NK-92 treated with Interleukin-12 subunit alpha and Interleukin-12 subunit beta, amount 100 ng/mL, for 24 hours (cell line): Measurements from ENCODE around the gene GALR3.

Experiments
- DNase-seq: peaks from one replicate; lab custom pipeline; 2025; lab: John Stamatoyannopoulos, UW

Gene GALR3

DNA sequence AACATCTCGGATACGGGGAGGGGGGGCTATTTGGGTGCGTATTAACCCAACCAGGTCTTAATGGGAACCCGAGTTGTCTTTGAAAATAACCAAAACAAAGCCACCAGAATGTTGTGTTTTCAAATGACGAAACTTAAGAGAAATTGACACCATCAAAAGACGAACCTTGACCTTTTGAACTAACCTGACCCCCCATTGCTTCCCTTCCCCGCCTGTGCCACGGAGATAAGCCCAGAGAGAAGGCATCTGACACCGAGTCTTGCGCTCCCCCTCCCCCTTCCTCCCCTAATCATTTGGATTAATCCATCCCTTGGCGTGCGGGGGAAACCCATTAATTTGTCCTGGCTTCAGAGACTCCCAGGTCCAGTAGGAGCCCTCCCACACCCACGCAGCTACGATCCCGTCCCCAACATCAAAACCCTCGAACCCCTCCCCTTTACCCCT is 20.0 kb upstream of the GALR3 start:
- no peak for DNase-seq

DNA sequence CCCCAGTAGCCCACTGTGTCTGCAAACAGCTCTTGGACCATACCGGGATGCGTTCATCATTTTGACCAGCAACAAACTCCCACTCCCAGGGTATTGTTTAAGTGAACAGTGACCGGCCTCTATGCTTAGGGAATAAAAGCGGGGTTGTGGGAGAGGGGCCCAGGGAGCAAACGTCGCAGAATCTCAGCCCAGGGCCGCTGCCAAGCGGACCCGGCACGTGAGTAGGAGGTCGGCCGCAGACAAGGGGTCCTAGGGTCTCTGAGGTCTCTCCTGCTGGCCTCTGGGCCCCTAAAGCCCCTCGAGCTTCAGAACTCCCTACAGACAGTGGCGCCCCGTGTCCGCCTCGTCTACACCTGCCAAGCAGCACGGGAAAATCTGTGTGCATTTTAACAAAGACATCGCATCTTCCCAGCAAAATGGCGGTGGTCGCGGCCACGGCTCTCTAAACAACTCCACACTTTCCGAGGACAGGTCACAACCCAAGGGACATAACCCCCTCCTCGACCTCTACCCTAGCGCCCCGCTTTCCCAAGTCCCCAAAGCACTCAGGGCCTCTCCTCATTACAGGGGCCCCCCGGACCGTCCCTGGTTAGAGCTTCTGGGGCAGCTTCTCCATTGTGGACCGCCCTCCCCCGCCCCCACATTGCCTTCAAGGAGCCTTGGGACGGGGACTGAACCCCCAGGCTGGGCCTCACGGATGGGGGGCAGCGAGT is 19.4 kb upstream of the GALR3 start:
- no peak for DNase-seq

DNA sequence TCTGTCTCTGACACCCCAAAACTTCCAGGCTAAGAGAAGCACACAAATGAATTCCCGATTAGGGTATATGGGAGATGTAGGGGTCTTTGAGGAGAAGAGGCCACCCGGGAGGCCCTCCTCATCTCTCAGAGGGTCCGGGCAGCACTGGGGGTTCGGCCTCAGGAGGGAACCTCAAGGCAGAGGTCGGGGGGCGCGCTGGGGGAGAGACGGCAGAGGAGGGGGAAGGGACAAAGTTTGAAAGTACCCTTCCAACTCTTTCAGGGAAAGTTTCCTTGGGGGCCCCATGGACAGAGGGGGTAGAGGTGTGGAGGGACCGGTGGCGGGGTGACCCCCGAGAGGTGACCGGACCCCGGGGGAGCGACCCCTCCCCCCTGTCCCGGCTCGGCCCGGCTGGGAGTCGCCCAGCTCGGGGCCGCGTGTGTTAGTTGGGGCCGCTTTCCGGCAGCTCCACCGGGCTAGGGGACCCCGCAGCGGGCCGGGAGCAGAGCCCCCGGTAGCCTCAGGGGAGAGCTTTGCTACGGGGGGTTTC is 18.8 kb upstream of the GALR3 start:
- no peak for DNase-seq

DNA sequence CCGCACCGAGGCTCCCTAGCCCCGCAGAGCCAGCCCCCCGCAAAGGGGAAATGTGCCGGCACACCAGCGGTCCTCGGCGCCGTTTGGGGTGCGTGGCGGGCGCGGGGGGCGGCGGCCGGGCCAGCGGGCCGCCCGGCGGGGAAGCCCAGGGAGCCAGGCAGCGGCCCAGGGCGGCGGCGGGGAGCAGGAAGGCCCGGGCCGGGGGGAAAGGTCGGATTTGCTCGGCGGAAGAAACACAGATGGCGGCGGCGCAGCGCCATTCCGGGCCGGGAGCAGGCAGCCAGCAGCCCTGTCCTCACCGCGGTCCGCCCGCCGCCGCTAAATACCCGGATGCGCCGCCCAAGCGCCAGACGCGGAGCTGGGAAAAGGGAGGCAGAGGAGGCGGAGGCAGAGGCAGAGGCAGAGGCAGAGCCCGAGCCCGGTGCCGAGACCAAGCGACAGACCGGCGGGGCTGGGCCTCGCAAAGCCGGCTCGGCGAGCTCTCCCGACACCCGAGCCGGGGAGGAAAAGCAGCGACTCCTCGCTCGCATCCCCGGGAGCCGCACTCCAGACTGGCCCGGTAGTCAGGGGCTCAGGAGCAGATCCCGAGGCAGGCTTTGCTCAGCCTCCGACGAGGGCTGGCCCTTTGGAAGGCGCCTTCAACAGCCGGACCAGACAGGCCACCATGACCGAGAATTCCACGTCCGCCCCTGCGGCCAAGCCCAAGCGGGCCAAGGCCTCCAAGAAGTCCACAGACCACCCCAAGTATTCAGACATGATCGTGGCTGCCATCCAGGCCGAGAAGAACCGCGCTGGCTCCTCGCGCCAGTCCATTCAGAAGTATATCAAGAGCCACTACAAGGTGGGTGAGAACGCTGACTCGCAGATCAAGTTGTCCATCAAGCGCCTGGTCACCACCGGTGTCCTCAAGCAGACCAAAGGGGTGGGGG is 18.0 kb upstream of the GALR3 start:
- DNase-seq: no peak

DNA sequence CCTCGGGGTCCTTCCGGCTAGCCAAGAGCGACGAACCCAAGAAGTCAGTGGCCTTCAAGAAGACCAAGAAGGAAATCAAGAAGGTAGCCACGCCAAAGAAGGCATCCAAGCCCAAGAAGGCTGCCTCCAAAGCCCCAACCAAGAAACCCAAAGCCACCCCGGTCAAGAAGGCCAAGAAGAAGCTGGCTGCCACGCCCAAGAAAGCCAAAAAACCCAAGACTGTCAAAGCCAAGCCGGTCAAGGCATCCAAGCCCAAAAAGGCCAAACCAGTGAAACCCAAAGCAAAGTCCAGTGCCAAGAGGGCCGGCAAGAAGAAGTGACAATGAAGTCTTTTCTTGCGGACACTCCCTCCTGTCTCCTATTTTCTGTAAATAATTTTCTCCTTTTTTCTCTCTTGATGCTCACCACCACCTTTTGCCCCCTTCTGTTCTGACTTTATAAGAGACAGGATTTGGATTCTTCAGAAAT is 17.3 kb upstream of the GALR3 start:
- no peak for DNase-seq

DNA sequence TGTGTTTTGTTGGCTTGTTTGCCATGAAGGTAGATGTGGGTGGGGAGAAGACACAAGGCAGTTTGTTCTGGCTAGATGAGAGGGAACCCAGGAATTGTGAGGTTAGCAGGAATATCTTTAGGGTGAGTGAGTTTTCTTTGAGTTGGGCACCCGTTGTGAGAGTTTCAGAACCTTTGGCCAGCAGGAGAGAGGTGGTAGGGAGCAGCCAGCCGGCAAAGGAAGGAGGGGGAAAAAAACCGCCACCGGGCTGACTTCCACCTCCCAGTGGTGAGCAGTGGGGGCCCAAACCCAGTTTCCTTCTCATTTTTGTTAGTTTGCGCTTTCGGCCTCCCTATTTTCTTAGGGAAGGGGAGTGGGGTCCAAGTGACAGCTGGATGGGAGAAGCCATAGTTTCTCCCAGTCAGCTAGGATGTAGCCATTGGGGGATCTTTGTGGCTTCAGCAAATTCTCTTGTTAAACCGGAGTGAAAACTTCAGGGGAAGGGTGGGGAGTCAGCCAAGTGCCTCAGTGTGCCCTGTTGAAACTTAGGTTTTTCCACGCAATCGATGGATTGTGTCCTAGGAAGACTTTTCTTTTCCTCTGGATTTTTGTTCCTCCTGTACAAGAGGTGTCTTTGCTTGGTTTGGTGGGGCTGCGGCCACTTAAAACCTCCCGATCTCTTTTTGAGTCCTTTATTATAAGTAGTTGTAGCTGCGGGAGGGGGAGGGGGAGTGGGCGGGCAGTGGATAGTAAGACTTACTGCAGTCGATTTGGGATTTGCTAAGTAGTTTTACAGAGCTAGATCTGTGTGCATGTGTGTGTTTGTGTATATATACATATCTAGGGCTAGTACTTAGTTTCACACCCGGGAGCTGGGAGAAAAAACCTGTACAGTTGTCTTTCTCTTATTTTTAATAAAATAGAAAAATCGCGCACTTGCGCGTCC is 16.5 kb upstream of the GALR3 start:
- no peak for DNase-seq

DNA sequence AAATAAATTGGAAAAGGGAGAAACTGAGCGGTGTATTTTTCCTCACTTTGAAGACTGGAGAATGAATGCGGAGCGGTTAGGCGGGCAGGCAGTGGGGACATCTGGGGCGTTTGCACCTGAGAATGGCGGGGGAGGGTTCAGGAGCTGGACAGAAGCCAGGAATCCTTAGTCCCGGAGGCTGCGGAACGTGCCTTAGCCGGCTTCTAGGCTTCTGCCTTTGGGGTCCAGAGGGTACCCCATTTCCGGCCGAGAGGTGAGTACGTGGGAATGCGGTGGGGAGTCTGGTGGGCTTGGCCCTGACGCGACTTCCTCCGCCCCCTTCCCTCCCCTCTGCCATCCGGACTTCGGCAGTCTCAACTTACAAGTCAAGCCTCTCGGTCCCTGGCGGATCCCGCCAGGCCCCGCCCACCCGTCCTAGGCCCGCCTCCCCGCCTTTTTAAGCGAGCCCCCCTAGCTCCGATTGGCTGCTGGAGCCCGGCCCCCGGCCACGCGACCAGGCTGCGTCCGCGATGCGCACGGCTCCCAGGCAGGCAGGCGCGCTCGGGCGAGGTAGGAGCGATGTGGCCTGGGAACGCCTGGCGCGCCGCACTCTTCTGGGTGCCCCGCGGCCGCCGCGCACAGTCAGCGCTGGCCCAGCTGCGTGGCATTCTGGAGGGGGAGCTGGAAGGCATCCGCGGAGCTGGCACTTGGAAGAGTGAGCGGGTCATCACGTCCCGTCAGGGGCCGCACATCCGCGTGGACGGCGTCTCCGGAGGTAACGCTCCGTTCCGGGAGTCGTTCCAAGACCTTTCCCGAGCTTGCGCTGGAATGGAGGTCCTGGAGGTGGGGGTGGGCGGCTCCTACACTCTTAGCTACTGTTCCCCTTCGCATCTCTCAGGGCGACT is 15.5 kb upstream of the GALR3 start, which contains the start of gene GCAT:
TSS of gene GCAT (plus strand) at position 525 of the 884 bp plus-strand sequence. CDS start at position 559, 34 bp downstream.
- DNase-seq: peak; percentile 77

DNA sequence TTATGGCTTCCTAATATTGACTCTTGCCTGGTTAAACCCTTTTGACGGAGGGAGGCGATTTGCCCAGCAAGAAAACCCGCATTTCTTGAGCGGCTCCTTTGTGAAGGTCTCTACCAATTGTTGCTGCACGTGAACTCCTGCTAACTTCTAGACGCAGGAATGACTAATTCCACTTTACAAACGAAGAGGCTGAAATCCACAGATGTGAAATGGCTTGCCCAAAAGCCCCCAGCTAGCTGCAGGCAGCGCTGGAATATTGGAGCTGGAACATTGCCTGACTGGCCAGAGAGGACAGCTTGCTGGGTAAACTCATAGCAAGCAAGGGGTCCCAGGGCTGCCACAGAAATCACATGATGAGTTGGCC is 14.9 kb upstream of the GALR3 start:
- DNase-seq: no peak

DNA sequence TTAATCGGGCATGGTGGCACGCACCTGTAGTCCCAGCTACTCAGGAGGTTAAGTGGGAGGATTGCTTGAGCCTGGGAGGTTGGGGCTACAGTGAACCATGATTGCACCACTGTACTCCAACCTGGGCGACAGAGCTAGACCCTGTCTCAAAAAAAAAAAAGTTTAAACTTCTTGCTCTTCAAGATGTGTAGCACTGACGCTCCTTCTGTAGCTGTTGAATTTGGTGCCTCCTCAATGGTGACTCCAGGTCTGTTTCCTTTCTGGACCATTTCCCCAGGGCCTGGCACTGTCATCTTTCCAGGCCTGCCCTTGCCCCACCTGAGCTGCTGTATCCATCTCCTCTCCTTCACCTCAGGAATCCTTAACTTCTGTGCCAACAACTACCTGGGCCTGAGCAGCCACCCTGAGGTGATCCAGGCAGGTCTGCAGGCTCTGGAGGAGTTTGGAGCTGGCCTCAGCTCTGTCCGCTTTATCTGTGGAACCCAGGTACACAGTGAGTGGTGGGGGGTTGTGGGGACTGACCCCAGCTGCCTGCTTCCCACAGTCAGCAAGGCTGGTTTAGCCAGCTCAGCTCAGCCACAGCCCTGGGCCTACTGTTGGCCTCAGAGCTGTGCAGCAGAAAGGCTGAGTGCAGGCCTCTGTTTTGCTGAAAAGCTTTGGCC is 13.4 kb upstream of the GALR3 start:
- DNase-seq: no peak

DNA sequence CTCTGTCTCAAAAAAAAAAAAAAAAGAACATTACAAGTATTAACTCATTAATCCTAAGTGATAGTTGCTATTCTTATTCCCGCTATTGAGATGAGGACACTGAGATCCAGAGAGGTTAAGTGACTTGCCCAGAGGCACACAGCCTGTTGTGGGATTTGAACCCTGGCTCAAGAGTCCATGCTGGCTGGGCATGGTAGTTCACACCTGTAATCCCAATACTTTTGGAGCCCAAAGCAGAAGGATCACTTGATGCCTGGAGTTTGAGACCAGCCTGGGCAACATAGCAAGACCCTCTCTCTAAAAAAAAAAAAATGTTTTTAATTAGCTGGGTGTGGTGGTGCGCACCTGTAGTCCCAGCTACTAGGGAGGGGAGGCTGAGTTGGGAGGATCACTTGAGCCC is 11.3 kb upstream of the GALR3 start:
- no peak for DNase-seq

DNA sequence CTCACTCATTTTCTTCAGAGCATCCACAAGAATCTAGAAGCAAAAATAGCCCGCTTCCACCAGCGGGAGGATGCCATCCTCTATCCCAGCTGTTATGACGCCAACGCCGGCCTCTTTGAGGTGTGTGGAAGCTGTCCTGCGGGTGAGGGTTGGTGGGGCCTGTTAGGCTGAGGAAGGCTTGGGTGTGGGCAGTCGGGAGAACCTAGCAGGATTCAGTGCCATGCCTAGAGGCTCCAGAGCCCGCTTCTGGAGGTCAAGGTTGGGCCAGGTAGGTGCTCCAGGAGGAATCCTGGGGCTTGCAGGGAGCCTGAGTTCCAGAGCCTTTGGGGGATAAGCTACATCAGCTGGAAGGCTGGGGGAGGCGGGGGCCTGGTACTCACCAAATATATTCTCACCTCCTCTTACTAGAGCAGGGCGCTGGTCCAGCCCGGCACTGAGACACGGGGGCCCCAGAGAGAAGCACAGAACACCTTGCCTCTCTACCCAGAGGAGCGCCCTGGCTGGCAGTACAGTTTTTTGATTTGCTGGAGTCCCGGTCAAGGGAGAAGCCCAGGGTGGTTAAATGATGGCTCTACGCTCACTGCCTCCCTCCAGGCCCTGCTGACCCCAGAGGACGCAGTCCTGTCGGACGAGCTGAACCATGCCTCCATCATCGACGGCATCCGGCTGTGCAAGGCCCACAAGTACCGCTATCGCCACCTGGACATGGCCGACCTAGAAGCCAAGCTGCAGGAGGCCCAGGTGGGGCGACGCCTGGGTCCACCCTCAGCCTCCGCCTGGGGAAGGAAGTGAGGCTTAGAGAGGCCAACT is 10.1 kb upstream of the GALR3 start:
- no peak for DNase-seq

DNA sequence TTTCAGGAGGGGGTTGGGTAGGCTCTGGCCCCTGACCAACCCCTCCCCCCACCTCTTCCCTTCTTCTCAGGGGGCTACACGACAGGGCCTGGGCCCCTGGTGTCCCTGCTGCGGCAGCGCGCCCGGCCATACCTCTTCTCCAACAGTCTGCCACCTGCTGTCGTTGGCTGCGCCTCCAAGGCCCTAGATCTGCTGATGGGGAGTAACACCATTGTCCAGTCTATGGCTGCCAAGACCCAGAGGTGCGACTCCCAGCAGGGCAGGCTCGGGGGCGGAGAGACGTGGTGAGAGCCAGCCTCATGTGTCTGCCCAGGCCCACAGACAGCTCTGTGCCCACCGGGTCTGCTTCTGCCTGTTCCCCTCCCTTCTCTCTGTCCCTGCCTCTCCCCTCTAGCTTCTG is 7.6 kb upstream of the GALR3 start:
- no peak for DNase-seq

DNA sequence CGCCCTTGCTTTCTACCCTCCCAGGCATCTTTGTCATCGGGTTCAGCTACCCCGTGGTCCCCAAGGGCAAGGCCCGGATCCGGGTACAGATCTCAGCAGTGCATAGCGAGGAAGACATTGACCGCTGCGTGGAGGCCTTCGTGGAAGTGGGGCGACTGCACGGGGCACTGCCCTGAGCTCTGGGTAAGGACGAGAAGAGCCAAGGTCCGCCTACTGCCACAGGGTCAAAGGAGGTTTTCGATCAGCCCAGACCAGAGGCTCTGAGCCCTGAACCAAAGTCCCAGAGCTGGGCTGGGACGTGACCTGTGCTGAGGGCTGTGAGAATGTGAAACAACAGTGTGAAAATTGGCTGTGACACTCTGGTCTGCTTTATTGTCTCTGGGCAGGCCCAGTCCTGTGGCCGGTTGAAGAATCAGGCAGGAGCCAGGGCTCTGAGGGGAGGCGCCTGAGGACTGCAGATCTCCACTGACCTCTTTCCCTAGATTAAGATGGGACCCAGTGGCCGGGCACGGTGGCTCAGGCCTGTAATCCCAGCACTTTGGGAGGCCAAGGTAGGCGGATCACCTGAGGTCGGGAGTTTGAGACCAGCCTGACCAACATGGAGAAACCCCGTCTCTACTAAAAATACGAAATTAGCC is 6.5 kb upstream of the GALR3 start:
- DNase-seq: no peak

DNA sequence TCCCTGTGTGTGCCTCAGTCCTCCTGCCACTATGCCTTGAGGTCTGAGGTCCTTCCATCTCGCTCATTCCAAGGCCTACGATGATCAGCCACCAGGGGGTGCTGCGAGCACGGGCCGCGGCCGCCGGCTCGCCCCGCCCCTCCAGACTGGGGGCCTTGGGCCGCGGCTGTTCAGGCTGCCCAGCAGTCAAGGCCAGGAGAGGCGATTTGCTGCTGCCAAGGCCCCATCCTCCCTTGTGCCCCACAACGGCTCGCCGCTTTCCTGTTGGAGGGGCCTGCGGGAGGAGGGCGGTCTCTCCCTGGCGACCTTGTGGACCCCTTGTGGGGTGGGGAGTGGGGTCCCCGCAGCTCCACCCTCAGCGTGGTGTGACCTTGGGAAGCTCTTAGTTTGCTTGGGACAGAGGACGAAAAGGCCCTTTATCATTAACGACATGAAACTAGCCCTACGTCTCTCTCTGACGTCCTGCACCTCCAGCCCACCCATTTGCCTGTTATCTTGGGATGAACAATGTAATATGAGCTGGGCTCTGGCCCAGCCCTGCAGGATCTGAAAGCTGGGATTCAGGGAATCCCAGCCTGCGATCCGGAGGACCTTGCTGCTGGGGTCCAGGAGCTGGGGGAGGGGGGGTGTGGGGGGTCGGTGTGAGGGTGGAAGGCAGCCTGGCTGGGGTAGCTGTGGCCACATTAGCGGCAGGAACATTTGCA is 5.3 kb upstream of the GALR3 start:
- peak; percentile 26 for DNase-seq

DNA sequence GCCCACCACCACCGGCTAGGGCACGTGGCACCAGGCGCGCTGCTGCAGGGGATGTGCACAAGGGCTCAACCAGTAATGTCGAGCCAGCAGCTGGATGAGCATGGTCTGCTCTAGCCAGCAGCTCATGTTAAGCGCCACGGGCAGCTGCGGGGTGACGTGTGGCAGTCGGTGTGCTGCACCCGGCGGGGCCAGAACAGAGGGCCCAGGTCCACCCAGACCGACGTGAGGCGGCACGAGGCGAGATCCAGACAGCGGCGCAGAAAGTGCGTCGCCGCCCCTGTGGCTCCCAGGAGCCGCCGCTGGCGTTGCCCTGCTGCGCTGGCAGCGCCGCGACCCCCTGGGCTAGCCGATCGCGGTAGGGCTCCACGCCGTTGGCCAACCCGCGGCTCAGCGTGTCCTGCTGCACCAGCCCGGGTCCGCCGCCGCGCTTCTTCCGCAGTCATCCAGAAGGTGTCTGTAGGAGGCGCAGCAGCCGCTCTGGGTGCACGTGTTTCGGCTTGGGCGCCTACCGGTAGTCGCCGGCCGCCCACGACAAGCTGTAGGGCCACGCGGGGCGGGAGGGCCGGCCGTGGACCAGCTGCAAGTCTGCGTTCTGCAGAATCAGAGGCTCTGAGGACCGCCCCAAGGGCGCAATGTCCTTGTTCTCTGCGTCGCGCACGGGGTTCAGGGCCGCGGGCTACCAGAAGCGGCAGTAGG is 4.6 kb upstream of the GALR3 start:
- DNase-seq: no peak

DNA sequence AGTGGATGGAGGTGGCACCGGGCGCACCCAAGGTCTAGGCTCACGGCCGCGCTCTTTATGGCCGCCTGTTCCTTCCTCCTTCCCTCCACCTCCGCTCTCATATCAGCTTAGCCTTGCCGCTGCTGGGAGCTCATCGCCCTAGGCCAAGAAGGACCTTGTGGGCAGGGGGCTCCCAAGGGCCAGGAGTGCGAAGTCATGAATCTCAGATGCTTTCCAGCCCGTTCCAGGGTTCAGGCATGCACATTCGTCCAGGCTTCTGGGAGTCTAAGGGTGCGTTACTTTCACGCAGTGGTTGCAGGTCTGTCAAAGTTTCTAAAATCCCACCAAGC is 4.1 kb upstream of the GALR3 start:
- no peak for DNase-seq

DNA sequence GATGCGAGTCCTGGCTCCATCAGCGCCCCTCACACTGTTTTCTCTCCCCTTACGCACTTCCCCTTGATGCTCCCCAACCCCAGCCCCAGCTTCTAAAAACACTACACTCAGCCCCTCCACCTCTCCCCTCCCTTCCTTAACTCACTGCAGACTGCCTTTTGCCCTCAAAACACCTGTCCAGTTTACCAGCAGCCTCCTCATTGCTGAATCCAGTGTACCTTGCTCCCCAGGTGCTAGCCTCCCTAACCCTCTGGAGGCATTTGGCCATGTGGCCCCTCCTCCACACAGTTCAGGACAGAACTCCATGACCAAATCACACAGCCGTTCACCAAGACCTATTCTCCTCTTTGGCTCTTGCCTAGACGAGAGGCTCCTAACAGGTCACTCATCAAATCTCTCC is 2.8 kb upstream of the GALR3 start:
- DNase-seq: no peak
